GM19099 (cell line): ENCODE results near the gene GSTA4.

Experiments used
- POLR2A ChIP-seq: IDR thresholded peaks from 3 replicates; pipeline ENCODE4 v1.6.1; 2011; ENCODE audit warnings: low read depth; ENCODE audit not compliant: insufficient read length; ENCODE audit errors: extremely low read depth

The GSTA4 gene

DNA sequence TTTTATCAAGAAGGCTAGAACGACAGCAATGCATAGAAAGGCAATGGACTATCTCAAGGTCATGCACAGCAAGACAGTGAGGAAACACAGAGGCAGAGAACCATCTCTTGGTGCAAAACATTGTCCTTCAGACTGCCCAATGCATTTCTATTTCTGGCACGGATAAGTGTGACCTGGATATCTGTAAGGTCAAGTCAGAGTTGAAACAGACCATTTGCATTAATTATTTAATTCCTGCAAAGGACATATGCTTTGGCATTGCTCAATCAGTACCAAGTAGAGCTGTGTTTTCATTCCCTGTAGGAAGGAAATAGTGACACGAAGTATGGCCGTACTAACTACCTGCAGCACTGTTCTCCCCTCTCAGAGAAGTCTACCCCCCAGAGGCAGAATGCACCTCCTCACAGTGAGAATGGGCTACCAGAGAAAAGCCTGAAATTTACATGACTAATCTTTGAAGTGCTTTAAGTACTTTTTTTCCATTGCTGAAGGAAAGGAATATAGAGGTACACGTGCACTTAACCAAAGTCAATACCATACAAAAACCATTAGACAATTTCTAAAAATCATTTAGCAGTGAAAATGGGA is 32.1 kb upstream of the GSTA4 start:
- no peak for TF ChIP-seq POLR2A

DNA sequence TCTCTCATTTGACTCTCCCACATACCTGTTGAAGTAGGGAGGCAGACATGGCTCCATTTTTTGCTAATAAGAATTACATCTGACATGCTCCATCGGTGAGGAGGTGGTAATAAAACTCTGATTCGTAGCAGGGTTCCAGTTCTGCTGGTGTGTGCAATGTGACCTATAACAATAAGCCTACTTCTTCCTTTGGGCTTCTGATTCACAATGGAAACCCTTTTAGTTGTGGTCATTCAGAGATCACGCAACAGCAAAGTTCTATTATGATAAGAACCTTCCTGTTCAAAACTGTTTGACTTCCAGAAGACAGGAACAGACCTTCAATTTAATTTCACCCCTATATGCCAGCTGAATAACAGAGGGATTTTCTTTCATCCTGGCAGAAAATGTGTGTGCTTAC is 31.4 kb upstream of the GSTA4 start:
- no peak for TF ChIP-seq POLR2A

DNA sequence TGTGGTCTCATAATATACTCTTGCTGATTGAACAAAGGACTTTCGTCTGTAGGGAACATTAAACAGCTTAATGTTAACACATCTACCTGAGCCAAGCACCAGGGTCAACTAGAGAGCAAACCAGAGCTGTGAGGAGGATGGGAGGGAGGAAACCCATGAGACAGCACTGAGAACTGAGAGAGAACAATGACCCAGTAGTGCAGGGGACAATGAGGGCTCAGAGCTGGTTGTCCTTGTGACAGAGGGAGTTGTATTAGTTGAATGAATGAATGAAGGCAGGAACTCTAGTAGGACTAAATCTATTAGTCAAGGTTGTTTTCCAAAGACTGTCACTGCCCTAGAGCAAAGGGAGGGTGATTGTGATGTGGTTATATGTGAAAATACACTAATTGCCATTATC is 28.2 kb upstream of the GSTA4 start:
- no peak for TF ChIP-seq POLR2A

DNA sequence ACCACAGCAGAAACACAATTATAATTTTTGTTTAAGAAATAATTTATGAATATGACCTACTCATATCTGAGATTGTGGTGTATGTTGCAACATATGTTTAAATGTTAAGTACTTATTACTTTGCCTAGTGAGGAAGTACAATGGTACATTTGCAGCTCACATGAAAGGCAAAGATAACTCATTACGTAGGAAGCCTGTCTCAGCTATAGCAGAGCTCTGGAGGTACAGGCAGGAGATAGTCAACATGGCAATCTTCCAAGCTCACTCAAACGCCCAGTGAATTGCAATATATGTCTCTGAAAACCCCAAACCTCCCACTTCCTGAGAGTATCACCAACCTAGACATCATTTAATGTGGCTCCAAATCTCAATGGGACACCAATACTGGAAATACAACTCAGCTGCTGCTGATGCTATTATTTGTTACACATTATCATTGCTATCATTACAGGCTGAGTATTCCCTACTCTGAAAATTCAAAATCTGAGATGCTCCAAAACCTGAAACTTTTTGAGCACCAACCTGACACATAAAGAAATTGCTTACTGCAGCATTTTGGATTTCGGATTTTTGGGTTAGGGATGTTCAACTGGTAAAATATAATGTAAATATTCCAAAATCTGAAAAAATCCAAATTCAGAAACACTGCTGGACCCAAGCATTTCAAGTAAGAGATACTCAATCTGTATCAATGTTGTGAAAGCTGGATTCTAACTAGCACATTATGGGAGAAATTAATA is 25.1 kb upstream of the GSTA4 start:
- TF ChIP-seq POLR2A: no peak

DNA sequence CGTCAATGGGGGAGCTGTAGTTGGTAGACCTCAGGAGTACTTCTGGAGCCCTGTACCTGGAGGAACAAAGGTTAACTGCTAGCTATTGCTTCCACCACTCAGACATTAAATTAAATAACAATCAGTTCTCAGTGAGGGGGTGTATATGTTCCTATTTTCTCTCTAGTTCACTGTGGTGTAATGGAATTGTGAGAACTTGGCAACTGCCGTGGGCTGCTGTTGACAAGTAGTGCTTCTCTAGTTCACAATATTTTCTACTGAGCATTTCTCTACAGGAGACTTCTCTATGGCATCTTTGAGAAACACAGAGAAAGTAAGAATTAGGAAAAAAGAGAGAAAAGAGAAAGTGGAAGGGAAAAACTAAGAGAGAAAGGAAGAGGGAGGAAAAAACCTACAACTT is 23.4 kb upstream of the GSTA4 start:
- TF ChIP-seq POLR2A: no peak

DNA sequence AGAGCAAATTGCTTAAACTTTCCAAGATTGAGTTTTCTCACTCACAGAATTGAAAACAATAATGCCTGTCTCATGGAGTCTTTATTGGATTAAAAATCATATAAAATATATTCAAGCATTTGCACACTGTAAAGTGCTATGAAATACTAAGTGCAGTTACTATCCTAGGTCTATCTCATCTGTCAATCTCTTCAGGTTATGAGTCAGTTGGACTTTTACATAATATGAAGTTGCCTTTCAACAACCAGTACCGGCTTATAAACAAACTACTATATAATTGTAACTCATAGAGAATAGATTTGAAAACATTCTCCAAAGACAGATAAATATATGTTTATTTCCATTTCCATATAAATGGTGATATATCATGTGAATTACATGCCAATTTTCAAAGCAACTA is 20.4 kb upstream of the GSTA4 start:
- no peak for TF ChIP-seq POLR2A

DNA sequence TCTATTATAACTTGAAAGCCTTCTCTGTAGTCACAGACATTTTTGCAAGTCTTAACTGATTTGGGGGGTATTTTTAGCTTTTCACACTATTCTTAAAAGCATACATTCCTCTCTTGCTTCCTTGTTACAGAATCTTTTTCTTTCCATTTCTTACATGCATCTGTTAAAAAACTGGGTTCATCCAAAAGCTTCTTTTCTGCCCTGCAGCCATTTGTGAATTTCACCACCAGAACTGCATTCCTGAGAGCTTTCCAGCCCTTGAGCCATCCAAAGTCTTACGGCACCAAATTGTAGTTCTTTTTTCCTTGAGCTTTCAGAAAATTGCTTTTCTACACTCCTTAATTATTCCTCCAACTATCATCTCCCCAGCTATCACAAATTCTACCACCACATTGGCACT is 19.7 kb upstream of the GSTA4 start:
- no peak for TF ChIP-seq POLR2A

DNA sequence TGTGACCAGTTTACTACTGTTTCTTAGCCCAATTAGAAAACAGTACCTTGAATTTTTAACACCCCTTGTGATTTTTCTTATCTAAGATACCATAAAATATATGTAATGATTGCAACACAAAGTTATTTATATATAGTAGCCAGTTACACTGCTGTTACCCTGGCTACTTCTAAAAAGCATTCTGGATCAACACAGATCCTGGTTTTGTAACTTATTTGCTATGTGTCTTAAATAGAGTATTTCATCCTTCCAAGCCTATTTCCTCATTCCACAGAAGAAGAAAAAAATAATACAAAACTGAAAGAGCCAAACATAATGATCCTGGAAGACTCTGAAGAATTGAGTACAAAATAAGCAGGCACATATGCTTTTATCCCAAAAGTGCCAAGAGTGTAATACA is 19.0 kb upstream of the GSTA4 start:
- TF ChIP-seq POLR2A: no peak

DNA sequence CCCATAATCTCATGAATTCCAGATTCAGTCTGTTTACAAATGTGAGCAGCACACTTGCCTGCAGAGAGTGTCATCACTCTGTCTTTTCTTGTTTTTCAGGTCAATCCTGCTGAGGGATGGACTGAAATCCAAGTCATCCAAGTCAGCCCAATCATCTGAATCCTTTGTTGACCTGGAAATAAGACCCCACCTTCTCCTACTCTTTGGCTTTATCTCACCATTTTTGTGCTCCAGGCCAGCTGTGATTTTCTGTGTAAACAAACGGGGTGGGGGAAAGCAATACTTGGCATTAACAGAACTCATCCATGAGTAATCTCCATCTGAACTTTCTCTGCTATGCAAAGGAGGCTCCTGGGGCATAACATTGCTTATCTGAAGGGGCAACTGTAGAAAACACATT is 16.9 kb upstream of the GSTA4 start:
- no peak for TF ChIP-seq POLR2A

DNA sequence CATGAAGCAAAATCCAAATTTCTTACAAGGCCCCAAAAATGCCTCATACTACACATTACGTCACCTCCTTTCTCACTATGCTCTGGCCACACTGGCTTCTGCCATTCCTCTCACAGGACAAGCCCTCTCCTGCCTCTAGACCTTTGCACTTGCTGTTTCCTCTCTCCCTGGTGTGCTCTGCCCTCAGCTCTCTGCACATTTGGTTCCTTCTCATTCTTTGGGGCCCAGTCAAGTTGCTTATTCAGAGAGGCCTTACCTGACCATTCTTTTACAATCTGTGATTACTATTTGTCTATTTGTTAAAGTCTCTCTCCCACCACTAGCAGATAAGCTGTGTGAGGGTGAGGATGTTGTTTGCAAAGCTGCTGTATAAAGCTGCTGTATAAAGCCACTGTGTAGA is 15.4 kb upstream of the GSTA4 start:
- TF ChIP-seq POLR2A: no peak

DNA sequence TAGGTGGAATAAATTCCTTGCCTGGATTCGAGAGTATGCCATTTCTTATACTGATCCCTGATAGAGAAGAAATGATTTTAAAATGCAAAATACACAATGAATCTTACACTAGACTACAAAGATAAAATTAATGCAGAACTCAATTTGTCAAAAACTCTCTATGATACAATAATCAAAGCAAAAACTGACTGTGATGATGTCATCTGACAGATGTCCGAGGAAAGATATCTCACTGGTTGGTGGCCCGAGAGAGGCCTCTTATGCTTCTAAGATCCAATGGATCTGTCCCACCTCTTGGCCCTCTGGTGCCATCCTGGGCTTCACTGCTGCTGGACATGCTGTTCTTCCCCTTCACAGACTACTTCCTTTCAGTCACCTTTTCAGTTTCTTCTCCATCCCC is 14.4 kb upstream of the GSTA4 start:
- no peak for TF ChIP-seq POLR2A

DNA sequence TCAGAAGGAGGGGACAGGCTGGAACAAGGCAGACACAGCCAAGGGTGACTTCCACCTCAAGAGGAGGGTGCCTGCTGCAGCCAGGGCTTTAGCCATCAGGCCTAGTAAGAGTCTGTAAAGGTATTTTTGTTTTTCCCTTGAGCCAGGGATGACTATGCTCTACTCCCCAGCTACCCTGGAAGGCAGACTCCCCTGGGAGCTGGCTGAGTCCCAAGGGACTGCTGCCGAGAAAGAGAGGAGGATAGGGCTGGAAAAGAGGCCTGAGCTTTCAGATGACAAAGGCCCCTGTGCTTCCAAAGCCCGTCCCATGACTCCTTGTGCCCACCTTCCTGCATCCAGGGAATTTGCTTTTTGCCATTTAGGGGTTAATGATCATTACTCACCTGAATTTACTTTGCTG is 14.0 kb upstream of the GSTA4 start:
- TF ChIP-seq POLR2A: no peak

DNA sequence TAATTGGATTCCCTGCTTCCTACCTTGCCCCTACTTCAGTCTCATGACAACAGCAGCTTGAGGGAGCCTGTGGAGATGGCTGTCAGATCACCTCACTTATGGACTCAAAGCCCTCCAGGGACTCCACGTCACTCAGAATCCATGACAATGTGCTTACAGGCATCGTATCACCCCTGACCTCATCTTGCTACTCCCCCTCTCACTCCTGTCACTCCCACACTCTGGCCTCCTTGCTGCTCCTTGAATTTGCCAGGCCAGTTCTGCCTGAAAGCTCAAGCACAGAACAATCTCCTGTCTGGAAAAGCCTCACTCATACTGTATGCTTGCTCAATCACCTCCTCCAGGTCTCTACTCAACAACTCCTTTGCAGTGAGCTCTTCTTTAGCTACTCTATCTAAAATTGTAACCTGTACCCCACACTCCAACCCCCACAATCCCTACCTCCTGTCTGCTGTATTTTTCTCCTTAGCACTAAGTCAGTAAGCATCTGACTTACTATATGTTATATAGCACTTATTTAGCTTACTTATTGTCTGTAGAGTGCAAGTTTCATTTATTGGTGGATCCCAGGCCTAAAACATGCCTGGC is 10.7 kb upstream of the GSTA4 start:
- TF ChIP-seq POLR2A: no peak

DNA sequence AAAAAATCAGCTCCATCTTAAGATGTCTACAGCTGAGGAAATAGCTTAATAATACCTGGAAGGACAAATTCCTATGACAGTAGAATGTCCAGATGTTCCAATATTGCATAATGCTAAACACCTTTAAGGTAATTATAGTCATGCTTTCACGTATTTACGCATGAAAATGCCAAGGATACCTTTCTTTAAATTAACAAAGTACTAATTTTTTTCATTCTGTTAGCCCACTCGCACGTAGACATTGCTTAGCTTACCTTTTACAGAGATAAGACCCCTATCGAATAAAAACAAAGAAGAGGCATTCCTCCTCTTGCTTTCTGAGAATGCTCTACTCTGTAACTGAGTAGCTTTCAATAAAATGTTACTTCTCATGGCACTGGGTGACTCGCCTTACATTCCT is 4.4 kb upstream of the GSTA4 start:
- TF ChIP-seq POLR2A: no peak

DNA sequence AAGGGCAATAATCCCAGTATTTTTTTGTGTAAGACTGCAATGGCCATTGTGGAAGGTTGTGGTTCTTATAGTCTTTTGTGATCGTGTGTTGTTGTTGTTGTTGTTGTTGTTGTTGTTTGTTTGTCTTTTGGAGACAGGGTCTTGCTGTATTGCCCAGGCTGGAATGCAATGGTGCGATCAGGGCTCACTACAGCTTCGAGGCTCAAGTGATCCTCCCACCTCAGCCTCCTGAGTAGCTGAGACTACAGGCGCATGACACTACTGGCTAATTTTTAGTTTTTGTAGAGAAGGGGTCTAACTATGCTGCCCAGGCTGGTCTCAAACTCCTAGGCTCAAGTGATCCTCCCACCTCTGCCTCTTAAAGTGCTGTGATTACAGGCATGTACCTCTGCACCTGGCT is 3.5 kb upstream of the GSTA4 start:
- no peak for TF ChIP-seq POLR2A

DNA sequence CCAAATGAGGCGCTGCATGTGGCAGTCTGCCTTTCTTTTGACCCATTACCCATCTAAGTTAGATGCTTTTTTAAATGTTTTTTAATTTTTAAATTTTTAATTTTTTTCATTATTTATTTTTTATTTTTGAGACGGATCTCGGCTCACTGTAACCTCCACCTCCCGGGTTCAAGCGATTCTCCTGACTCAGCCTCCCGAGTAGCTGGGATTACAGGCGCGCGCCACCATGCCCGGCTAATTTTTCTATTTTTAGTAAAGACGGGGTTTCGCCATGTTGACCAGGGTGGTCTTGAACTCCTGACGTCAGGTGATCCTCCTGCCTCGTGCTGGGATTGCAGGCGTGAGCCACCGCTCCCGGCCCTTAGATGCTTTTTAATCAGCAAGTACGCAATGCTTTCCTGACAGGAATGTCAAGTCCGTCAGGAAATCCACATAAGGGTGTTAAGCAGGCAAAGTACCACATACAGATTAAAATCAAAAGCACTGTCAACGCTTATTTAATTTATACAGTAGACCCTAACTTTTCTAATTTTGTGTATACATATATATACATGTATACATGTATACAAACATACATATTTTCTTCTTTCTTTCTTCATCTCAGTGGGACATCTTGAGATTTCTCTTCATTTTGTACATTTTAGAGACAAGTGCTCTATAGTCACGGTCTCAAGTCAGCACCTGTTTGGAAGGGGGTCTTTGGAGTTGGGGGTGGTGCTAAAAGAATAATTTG is 995 bp upstream of the GSTA4 start:
- TF ChIP-seq POLR2A: peak; percentile 19
